Measurements from ENCODE around the gene RBM47.
"Not testable (repeated sequence)": the region's sequence is repeated elsewhere in the genome, so short reads cannot be mapped to it uniquely, and the experiment has no call there.

Gene RBM47

GRCh38 chr4:40559585-40560465 lies 69.8 kb downstream of the RBM47 start:
- DNase-seq = no peak

DNA sequence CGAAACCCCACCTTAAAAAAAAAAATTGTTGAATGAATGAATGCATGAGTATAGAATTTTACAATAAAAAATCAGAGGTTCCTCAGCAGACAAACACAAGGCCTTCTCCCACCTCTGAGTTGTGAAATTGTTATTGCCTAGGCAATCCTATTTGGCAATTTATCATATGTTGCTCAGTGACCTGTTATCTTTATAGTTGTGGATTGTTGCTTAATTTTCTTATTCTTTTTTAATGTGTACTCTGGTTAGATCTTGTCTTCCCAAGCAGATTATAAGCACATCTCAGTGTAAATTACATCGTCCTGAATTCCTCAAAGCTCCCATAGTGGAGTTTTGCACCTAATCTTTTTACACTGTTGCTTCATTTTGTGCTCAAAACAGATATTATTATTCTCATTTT lies 71.9 kb downstream of the RBM47 start:
- DNase-seq = no peak

DNA sequence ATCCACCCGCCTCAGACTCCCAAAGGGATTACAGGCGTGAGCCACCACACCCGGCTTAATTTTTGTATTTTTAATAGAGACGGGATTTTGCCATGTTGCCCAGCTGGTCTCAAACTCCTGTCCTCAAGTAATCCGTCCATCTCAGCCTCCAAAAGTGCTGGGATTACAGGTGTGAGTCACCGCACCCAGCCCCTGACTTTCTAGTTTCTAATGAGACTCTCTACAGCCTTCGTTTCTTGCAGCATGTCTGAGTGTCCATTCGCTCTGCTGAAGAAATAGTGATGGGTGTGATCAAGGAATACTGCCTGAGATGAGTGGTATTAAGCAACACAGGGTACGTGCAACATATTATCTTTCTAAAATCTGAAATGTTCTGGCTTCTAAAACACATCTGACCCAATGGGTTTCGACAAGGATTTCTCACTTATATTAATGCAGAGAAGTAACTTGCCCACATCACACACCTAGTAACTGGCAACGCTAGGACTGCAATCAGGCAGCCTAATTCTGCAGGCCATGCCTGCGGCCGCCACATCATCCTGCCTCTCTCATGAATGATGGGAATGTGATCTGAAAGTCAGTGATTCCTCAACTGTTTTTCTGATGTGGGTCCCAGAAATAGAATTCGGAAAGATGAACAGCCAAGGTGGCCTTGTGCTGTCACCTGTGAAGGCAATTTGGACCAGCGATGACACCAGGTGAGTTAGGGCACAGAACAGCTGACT lies 74.3 kb downstream of the RBM47 start:
- DNase-seq = no peak

DNA sequence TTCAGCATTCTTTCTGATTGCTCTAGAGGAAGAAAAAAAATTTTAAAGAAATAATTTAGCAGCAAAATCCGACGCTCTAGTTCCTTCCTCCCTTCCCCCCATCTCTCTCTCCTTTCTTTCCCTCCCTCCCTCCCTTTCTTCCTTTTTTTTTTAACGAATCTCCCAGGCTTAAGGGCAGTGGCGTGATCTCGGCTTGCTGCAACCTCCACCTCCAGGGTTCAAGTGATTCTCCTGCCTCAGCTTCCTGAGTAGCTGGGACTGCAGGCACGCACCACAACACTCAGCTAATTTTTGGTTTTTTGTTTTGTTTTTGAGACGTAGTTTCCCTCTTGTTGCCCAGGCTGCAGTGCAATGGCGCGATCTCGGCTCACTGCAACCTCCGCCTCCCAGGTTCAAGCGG lies 75.0 kb downstream of the RBM47 start:
- DNase-seq = not testable (repeated sequence)

- no peak for DNase-seq
Observed at GRCh38 chr4:40553995-40554394, 75.7 kb downstream of the RBM47 start.

DNA sequence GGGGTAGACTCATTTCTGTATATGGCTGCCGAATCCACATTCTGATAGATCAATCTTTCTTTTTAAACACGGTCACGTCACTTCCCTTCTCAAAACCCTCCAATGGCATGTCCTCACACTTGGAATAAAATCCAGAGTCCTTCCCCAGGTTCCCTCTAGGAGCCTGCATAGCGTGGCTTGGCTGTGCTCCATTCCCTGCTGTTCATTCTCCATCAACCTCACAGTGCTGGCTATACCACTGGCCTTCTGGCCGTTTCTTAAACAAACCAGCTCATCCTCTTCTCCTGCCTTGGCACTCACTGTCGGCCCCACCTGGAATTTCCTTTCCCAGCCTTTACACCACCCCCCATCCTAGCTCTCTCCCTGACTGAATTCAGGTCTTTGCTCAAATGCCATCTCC lies 77.1 kb downstream of the RBM47 start:
- DNase-seq = peak; percentile 64

GRCh38 chr4:40551568-40552136 lies 78.0 kb downstream of the RBM47 start:
- peak; percentile 58 for DNase-seq

GRCh38 chr4:40550948-40551462 lies 78.7 kb downstream of the RBM47 start:
- peak; percentile 29 for DNase-seq

DNA sequence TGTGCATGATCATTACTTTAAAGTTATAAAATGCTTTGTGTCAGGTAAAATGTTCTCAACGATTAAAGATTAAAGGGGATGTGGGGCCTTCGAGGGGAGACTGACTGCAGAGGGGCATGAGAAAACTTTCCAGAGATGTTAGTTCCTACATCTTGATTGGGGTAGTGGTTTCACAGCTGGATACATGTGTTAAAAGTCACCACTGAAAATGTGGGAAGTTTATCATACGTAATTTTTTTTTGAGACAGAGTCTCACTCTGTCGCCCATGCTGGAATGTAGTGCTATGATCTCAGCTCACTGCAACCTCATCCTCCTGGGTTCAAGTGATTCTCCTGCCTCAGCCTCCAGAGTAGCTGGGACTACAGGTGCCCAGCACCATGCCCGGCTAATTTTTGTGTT lies 79.5 kb downstream of the RBM47 start:
- no peak for DNase-seq

GRCh38 chr4:40548256-40548655 lies 81.4 kb downstream of the RBM47 start:
- DNase-seq = peak; percentile 27

GRCh38 chr4:40547789-40548132 lies 81.9 kb downstream of the RBM47 start:
- no peak for DNase-seq

DNA sequence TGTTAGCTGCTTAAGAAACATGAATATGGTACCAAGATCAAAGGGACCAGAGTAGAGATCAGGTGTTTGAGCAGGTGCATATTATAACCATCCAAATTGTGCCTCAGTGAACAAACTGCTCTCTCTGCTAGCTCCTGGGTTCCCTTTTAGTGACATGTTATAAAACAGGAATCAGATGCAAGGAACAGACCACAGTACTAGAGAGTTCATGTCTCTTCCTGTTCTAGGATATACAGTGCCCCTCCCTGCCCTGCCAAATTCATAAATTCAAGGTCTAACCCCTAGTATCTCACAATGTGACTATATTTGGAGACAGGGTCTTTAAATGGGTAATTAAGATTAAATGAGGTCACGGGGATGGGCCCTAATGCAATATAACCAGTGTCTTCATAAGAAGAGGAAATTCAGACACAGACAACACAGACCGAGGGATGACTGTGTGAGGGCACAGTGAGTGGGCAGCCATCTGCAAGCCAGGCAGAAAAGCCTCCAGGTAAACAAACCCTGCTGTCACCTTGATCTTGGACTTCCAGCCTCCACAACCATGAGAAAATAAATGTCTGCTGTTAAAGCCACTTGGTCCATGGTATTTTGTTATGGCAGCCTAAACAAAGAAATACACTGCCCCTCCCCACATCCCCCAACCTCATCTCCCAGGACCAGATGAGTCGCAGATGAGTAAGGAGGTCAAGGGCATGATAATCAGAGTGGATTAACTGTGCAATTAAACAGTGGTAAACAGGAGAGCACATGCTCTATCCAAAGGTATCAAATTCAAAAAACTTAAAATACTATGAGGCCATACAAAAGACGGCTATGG lies 82.5 kb downstream of the RBM47 start:
- no peak for DNase-seq

DNA sequence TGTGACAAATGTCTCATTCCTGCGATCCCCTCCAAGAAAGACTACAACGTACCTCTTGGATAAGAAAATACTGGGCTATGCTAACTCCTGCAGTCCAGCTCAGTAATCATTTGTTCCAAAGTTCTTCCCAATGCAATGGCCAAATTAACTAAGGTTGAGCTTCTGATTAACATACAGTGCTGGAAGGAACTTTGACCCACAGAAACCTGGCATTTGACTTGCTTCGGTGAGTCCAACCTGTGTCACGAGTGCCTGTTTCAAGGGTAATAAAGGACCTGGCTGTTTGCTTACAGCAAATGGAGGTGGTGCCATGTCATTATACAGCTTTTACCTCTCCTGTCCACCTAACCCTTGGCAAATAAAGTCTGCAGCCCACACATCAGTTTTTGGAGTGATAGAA lies 83.2 kb downstream of the RBM47 start:
- DNase-seq = no peak

- DNase-seq = not testable (repeated sequence)
Observed at GRCh38 chr4:40545487-40545886, 84.2 kb downstream of the RBM47 start.

- no peak for DNase-seq
Observed at GRCh38 chr4:40544221-40544620, 85.4 kb downstream of the RBM47 start.

GRCh38 chr4:40540800-40541199 lies 88.9 kb downstream of the RBM47 start:
- DNase-seq = no peak

- DNase-seq = no peak
Observed at GRCh38 chr4:40536032-40536431, 93.6 kb downstream of the RBM47 start.

DNA sequence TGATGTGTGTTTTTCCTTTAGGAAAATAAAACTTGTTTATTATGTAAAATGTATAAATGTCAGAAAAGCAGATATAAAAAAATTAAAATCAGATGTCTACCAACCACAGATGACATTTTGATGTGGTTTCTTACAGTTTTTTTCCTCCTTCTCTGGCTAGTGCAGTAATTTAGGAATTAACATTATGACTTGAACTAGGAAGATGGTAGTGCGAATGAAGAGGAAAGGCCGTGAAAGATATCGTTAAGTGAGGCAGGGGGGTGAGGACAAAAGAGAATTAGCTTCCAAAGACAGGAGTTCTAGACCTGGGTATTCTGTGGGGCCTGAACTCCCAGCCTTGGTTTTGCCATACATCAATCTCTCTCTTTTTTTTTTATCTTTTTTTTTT lies 98.0 kb downstream of the RBM47 start:
- DNase-seq = no peak

GRCh38 chr4:40530961-40531635 lies 98.6 kb downstream of the RBM47 start:
- DNase-seq = no peak

DNA sequence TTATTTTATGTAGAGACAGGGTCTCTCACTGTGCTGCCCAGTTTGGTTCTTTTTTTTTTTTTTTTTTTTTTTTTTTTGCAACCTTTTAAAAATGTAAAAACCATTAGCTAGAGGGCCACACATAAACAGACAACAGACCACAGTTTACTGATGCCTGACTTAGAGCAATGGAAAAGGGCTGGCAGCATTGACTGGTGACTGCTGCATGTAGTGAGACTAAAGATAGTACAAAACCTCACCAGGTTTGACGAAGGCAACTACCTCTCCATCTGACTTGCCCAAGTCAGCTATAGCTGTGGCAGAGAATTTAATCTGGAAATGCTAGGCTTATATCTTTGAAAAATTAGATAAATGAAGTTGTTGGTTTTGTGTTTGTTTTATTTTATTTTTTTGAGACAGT lies 102.9 kb downstream of the RBM47 start:
- DNase-seq = no peak

GRCh38 chr4:40525752-40526598 lies 103.7 kb downstream of the RBM47 start:
- peak; percentile 83 for DNase-seq
